Progenitor cell of endocrine pancreas (in vitro differentiated cells): Measurements from ENCODE around the gene BMPR1B. TPM values are rescaled to one million over a fixed set of nuclear protein-coding genes. Genes with fewer than 3 reads are reported as not detected.

Experiments used
- DNase-seq: peaks from one replicate; pipeline ENCODE4 v3.0.0; 2021; ENCODE audit warnings: low spot score; ENCODE audit not compliant: unreplicated experiment
- H3K27ac Mint-ChIP-seq: 2 replicates; pipeline ENCODE4 v1.8.0; 2021; ENCODE audit warnings: mild to moderate bottlenecking, moderate library complexity, mixed read lengths
- H3K27me3 Mint-ChIP-seq: 2 replicates; pipeline ENCODE4 v1.8.0; 2021; ENCODE audit warnings: mixed read lengths
- H3K36me3 Mint-ChIP-seq: 2 replicates; pipeline ENCODE4 v1.8.0; 2022; ENCODE audit warnings: mixed read lengths; ENCODE audit not compliant: insufficient read depth
- H3K4me1 Mint-ChIP-seq: 2 replicates; pipeline ENCODE4 v1.8.0; 2021; ENCODE audit warnings: low read depth, mixed read lengths
- H3K4me3 Mint-ChIP-seq: 2 replicates; pipeline ENCODE4 v1.8.0; 2021; ENCODE audit warnings: low read depth, mild to moderate bottlenecking, moderate library complexity, mixed read lengths
- H3K9me3 Mint-ChIP-seq: 2 replicates; pipeline ENCODE4 v1.8.0; 2021; ENCODE audit warnings: low read depth, mixed read lengths
- total RNA-seq: library from RNA; stranded (reverse); gene quantifications from 2 replicates; pipeline ENCODE4 v1.2.1, GENCODE V29; 2021
- TF ChIP-seq, protein P1 (sequence below): fragments of 200-600 bp; sonication (generic); IDR thresholded peaks from one replicate; pipeline ENCODE4 v1.5.0; 2021; ENCODE audit warnings: antibody characterized with exemption, mild to moderate bottlenecking; ENCODE audit not compliant: unreplicated experiment

The BMPR1B gene
- total RNA-seq, 1 donor from 2014 or later: 21.1 TPM

DNA sequence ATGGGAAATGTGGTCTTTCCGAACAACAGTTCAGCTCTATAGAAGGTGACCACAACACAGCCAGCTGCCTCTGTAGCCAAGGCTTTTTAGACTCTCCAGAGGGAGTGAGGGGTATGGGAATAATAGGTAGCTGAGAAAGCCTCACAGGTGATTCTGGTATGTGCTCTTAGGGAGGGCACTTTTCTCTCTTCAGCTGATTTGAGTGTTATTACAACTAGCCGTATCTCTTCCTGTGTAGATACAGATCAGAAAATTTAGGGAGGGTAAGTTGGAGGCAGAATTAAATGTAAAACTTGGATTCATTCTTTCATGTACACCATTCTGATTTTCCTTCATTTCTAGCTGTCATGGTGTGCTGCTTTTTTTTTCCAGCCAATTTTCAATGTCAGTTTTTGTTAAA is 154.9 kb downstream of the BMPR1B start:
- Mint-ChIP-seq H3K4me3 (no peak overlapping the region), H3K9me3 (peaks cover 21% of the 10 kb centered on the region), H3K4me1 (peaks cover 4% of the 10 kb centered on the region), H3K36me3 (peaks cover 14% of the 10 kb centered on the region), H3K27ac (no peak overlapping the region), H3K27me3 (no peaks in the 10 kb centered on the region)
- no peak for DNase-seq
- TF ChIP-seq, protein P1, sequence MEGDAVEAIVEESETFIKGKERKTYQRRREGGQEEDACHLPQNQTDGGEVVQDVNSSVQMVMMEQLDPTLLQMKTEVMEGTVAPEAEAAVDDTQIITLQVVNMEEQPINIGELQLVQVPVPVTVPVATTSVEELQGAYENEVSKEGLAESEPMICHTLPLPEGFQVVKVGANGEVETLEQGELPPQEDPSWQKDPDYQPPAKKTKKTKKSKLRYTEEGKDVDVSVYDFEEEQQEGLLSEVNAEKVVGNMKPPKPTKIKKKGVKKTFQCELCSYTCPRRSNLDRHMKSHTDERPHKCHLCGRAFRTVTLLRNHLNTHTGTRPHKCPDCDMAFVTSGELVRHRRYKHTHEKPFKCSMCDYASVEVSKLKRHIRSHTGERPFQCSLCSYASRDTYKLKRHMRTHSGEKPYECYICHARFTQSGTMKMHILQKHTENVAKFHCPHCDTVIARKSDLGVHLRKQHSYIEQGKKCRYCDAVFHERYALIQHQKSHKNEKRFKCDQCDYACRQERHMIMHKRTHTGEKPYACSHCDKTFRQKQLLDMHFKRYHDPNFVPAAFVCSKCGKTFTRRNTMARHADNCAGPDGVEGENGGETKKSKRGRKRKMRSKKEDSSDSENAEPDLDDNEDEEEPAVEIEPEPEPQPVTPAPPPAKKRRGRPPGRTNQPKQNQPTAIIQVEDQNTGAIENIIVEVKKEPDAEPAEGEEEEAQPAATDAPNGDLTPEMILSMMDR: no peak

DNA sequence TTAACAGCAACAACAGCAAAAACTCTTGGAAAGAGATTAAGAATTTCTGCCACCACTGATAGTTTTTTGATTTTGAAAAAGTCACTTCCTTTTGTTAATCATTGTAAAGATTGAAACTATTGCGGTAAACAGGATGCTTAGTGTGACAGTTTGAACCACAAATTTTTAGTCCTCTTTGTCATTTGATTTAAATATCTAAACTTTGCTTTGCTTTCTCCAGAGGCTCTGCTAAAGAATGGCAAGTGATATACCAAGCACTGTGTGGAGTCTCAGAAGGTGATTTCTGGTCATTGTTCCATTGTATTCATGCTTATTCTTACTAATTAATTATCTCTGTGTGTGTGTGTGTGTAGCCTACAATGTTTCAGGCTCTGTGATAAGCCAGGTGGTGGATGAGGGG is 155.6 kb downstream of the BMPR1B start:
- no peak overlapping the region for H3K4me3 Mint-ChIP-seq
- H3K27ac Mint-ChIP-seq: no peak overlapping the region
- TF ChIP-seq, protein P1: no peak
- peaks cover 4% of the 10 kb centered on the region for H3K4me1 Mint-ChIP-seq
- peaks cover 16% of the 10 kb centered on the region for H3K36me3 Mint-ChIP-seq
- peaks cover 23% of the 10 kb centered on the region for H3K9me3 Mint-ChIP-seq
- DNase-seq: no peak
- no peaks in the 10 kb centered on the region for H3K27me3 Mint-ChIP-seq

DNA sequence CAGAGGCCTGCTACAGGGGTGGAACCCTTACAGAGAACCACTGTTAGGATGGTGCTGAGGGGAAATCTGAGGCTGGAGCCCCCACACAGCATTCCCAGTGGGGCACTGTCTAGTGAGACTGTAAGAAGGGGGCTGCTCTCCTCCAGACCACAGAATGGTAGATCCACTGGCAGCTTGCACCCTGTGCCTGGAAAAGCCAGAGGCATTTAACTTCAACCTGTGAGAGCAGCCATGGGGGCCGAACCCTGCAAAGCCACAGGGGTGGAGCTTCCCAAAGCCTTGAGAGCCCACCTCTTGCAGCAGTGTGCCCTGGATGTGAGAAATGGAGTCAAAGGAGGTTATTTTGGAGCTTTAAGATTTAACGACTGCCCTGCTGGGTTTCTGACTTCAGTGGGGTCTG is 159.4 kb downstream of the BMPR1B start:
- no peaks in the 10 kb centered on the region for H3K4me1 Mint-ChIP-seq
- peaks cover 23% of the 10 kb centered on the region for H3K9me3 Mint-ChIP-seq
- TF ChIP-seq, protein P1: no peak
- H3K36me3 Mint-ChIP-seq: peaks cover 16% of the 10 kb centered on the region
- H3K27me3 Mint-ChIP-seq: no peaks in the 10 kb centered on the region
- peak overlapping the region; percentile 36 for H3K27ac Mint-ChIP-seq
- DNase-seq: no peak
- no peak overlapping the region for H3K4me3 Mint-ChIP-seq

DNA sequence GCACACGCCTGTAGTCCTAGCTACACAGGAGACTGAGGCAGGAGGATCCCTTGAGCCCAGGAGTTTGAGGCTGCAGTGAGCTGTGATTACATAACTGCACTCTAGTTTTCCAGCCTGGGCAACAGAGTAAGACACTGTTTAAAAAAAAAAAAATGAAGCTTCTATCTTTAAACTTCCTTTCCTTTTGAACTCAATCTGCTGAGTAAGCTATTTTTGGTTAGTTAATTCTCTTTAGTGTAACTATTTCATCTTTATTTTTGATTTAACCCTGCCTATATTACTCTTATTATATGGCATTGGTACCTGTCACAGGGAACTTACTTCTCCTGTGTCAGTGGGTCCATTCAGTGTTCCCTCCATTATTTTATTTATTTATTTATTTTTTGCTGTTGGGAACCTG is 160.8 kb downstream of the BMPR1B start:
- H3K4me1 Mint-ChIP-seq: no peaks in the 10 kb centered on the region
- H3K27ac Mint-ChIP-seq: no peak overlapping the region
- TF ChIP-seq, protein P1: no peak
- H3K27me3 Mint-ChIP-seq: no peaks in the 10 kb centered on the region
- no peak for DNase-seq
- peaks cover 16% of the 10 kb centered on the region for H3K36me3 Mint-ChIP-seq
- H3K9me3 Mint-ChIP-seq: peaks cover 23% of the 10 kb centered on the region
- no peak overlapping the region for H3K4me3 Mint-ChIP-seq

DNA sequence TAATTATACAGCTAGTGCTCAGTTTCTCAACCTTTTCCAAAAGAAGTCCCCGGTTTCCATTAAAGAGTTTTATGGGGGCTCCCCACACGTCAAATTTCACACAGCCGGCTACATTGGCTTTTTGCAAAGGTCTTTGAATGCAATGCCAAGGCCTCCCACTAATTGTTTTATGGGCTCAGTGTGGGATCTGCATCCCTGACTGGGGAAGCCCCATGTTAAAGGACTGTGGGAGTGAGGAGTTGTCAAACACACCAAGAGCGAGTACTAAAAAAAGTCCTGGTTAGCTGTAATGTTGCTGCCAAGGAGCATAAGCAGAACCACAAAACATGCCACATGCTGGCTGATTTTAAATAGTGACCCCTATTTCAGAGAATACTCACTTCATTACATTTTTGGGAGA is 162.6 kb downstream of the BMPR1B start:
- Mint-ChIP-seq H3K9me3 (peaks cover 13% of the 10 kb centered on the region), H3K4me3 (no peak overlapping the region), H3K27ac (no peak overlapping the region), H3K4me1 (no peaks in the 10 kb centered on the region), H3K36me3 (peaks cover 9% of the 10 kb centered on the region), H3K27me3 (no peaks in the 10 kb centered on the region)
- TF ChIP-seq, protein P1: no peak
- no peak for DNase-seq

DNA sequence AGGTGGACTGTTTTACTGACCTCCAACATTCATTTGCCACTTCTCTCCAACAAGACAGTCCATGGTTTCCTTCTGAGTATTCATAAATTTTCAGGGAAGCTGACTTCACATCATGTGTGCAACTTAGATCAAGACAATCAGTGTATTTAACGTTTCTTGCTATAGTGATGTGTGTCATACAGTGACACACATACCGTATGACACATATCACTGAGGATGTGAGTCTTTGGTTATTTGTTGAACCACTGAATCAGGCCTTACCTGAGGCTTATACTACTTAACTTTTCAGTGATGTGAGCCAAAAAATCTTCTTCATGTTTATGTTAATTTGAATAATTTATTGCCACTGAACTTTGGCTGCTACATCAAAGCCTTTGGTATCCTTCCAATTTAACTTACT is 166.8 kb downstream of the BMPR1B start:
- H3K27me3 Mint-ChIP-seq: no peaks in the 10 kb centered on the region
- H3K4me1 Mint-ChIP-seq: peaks cover 19% of the 10 kb centered on the region
- no peak overlapping the region for H3K4me3 Mint-ChIP-seq
- no peaks in the 10 kb centered on the region for H3K36me3 Mint-ChIP-seq
- no peak for DNase-seq
- H3K9me3 Mint-ChIP-seq: no peaks in the 10 kb centered on the region
- TF ChIP-seq, protein P1: no peak
- no peak overlapping the region for H3K27ac Mint-ChIP-seq
